ENCODE measurements around the gene MRPL16. TPM values are rescaled to one million over a fixed set of nuclear protein-coding genes. Genes with fewer than 3 reads are reported as not detected.

The MRPL16 gene
- total and polyA plus RNA-seq, 8 donors, result 17.0 to 36.6 (median 21.4) TPM

- TF ChIP-seq, protein P1, sequence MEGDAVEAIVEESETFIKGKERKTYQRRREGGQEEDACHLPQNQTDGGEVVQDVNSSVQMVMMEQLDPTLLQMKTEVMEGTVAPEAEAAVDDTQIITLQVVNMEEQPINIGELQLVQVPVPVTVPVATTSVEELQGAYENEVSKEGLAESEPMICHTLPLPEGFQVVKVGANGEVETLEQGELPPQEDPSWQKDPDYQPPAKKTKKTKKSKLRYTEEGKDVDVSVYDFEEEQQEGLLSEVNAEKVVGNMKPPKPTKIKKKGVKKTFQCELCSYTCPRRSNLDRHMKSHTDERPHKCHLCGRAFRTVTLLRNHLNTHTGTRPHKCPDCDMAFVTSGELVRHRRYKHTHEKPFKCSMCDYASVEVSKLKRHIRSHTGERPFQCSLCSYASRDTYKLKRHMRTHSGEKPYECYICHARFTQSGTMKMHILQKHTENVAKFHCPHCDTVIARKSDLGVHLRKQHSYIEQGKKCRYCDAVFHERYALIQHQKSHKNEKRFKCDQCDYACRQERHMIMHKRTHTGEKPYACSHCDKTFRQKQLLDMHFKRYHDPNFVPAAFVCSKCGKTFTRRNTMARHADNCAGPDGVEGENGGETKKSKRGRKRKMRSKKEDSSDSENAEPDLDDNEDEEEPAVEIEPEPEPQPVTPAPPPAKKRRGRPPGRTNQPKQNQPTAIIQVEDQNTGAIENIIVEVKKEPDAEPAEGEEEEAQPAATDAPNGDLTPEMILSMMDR (IDR thresholded peaks at IDR 0.05), result no peak
- 48 to 51% methylated on average over 6 of the region's 6 CpGs for WGBS, 2 donors
- ATAC-seq (peak; percentile 65 to 84 (median 82)), DNase-seq (peak in 3 of 6 donors; percentile 21 to 43 (median 22)), FAIRE-seq (no peak)
- intact Hi-C loops (cut with DNase I), result no loop called here
- no peak overlapping the region for H3K4me3 ChIP-seq
- no peak overlapping the region for H3K27ac ChIP-seq
- H3K9me3 ChIP-seq, result no peaks in the 10 kb centered on the region
- H3K4me1 ChIP-seq, result peaks cover 0 to 16% (median 15%) of the 10 kb centered on the region in 3 donors
- no peaks in the 10 kb centered on the region for H3K27me3 ChIP-seq
- no peaks in the 10 kb centered on the region for H3K36me3 ChIP-seq
Measured at GRCh38 chr11:59766542-59767224, 43.9 kb downstream of the MRPL16 start.

GRCh38 chr11:59765068-59765735 lies 45.4 kb downstream of the MRPL16 start:
- WGBS, 2 donors, result 83 to 95% methylated on average over 4 of the region's 4 CpGs
- H3K4me3 ChIP-seq, result no peak overlapping the region
- ATAC-seq (no peak), FAIRE-seq (no peak), DNase-seq (no peak)
- H3K36me3 ChIP-seq, result no peaks in the 10 kb centered on the region
- no peak overlapping the region for H3K27ac ChIP-seq
- TF ChIP-seq, protein P1 (IDR thresholded peaks at IDR 0.05), result no peak
- no peaks in the 10 kb centered on the region for H3K9me3 ChIP-seq
- H3K4me1 ChIP-seq, result peaks cover 0 to 18% (median 15%) of the 10 kb centered on the region in 3 donors
- intact Hi-C loops (cut with DNase I), result no loop called here
- no peaks in the 10 kb centered on the region for H3K27me3 ChIP-seq

DNA sequence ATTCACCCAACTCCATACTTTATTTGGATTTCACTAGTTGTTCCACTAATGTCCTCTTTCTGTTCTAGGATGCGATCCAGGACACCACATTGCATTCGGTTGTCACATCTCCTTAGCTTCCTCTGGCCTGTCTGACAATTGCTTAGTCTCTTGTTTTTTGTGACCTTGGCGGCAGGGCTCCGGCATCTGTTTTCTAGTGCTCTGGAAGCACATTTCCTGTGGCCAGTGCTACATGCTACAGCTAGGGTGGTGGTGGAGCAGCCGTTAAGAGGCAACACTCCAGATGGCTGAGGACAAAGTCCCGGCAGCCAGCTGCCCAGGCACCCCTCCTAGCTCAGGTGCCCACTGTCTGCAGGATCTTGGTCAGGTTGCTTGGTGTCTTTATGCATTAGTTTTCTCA lies 48.6 kb downstream of the MRPL16 start:
- DNase-seq, result no peak
- H3K9me3 ChIP-seq, result no peaks in the 10 kb centered on the region
- WGBS, 2 donors, result 71 to 77% methylated on average over 6 of the region's 6 CpGs
- H3K36me3 ChIP-seq, result no peaks in the 10 kb centered on the region
- no peak overlapping the region for H3K27ac ChIP-seq
- no peaks in the 10 kb centered on the region for H3K27me3 ChIP-seq
- no peak overlapping the region for H3K4me3 ChIP-seq
- intact Hi-C loops (cut with DNase I), result no loop called here
- peak in 3 of 4 donors; percentile 26 to 48 (median 30) for ATAC-seq
- no peak for FAIRE-seq
- TF ChIP-seq, protein P1 (IDR thresholded peaks at IDR 0.05), result no peak
- H3K4me1 ChIP-seq, result peaks cover 2 to 20% (median 8%) of the 10 kb centered on the region in 3 donors

GRCh38 chr11:59760771-59761170 lies 49.8 kb downstream of the MRPL16 start:
- 75 to 84% methylated on average over 4 of the region's 4 CpGs for WGBS, 2 donors
- ATAC-seq (no peak), FAIRE-seq (no peak), DNase-seq (no peak)
- Histone ChIP-seq H3K27ac (no peak overlapping the region), H3K36me3 (no peaks in the 10 kb centered on the region), H3K9me3 (no peaks in the 10 kb centered on the region), H3K4me3 (no peak overlapping the region), H3K27me3 (no peaks in the 10 kb centered on the region), H3K4me1 (peaks cover 0 to 19% (median 7%) of the 10 kb centered on the region in 3 donors)
- TF ChIP-seq, protein P1 (IDR thresholded peaks at IDR 0.05), result no peak
- intact Hi-C loops (cut with DNase I), result no loop called here

DNA sequence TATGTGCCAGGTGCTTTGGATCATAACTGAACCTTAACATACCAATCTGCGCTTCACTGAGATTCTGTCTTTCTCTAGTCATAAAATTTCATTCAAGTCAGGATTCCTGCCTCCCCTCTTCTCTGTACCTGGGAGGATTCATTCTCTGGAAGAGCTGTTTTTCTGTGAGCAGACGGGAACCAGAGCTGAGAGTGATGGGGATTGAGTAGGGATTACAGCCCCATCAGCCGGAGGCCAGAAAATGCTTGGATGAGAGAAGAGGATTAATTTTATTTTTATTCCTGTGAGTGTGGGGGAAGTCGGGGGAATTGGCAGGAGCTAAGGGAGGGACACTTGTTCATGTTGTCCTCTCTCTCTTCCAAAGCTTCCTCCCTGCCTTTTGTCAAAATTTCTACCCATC lies 50.7 kb downstream of the MRPL16 start:
- no peaks in the 10 kb centered on the region for H3K27me3 ChIP-seq
- H3K36me3 ChIP-seq, result no peaks in the 10 kb centered on the region
- FAIRE-seq, result no peak
- intact Hi-C loops (cut with DNase I), result no loop called here
- no peaks in the 10 kb centered on the region for H3K9me3 ChIP-seq
- TF ChIP-seq, protein P1 (IDR thresholded peaks at IDR 0.05), result no peak
- no peak overlapping the region for H3K27ac ChIP-seq
- ATAC-seq, result no peak
- peaks cover 0 to 19% (median 7%) of the 10 kb centered on the region in 3 donors for H3K4me1 ChIP-seq
- 82 to 87% methylated on average over 4 of the region's 4 CpGs for WGBS, 2 donors
- no peak for DNase-seq
- H3K4me3 ChIP-seq, result no peak overlapping the region
